ENCODE results near the gene SEPSECS.

DNA sequence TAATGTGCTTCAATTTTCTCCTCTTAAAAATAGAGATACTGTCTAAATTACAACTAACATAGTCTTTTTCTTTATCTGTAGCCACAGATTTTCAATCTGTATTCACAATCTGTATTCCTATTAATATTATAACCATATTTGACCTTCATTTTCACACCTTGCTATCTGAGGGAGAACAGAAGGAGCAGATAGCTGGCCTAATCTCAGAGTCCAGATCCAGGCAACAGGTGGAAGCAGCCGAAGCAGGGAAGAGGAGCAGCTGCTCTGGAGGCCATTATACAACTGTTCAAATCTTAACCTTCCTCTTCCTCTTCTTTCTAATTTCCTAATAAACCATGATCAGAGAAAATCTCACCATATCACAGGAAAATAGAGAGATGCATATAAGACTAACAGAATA is 14.2 kb downstream of the SEPSECS start:
- TF ChIP-seq, protein P1, sequence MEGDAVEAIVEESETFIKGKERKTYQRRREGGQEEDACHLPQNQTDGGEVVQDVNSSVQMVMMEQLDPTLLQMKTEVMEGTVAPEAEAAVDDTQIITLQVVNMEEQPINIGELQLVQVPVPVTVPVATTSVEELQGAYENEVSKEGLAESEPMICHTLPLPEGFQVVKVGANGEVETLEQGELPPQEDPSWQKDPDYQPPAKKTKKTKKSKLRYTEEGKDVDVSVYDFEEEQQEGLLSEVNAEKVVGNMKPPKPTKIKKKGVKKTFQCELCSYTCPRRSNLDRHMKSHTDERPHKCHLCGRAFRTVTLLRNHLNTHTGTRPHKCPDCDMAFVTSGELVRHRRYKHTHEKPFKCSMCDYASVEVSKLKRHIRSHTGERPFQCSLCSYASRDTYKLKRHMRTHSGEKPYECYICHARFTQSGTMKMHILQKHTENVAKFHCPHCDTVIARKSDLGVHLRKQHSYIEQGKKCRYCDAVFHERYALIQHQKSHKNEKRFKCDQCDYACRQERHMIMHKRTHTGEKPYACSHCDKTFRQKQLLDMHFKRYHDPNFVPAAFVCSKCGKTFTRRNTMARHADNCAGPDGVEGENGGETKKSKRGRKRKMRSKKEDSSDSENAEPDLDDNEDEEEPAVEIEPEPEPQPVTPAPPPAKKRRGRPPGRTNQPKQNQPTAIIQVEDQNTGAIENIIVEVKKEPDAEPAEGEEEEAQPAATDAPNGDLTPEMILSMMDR (IDR thresholded peaks at IDR 0.05) = no peak
- TF ChIP-seq POLR2A (IDR thresholded peaks at IDR 0.05) = no peak
